SH-SY5Y (cell line): Measurements from ENCODE around the gene KIF26B.

Source experiments
- GATA2 ChIP-seq: IDR thresholded peaks from 2 replicates; pipeline ENCODE4 v1.6.1; 2011; ENCODE audit warnings: mild to moderate bottlenecking, low read depth, low read length
- GATA3 ChIP-seq: IDR thresholded peaks from 2 replicates; pipeline ENCODE4 v1.6.1; 2011; ENCODE audit warnings: low read depth, mild to moderate bottlenecking, low read length, moderate library complexity

GRCh38 chr1:245753807-245754206 is 599.0 kb downstream of the KIF26B start:
- peak; percentile 80 for TF ChIP-seq GATA2
- TF ChIP-seq GATA3 = peak; percentile 63; the same call in 1 of the 2 replicates
